ENCODE results near the gene PYDC1. TPM values are rescaled to one million over a fixed set of nuclear protein-coding genes. Genes with fewer than 3 reads are reported as not detected.

Gene PYDC1
- total RNA-seq, 6 experiments from 2014 or later, result not detected

- Histone ChIP-seq H3K27me3 (no peaks in the 10 kb centered on the region), H3K36me3 (no peaks in the 10 kb centered on the region), H3K4me1 (no peaks in the 10 kb centered on the region), H3K27ac (no peak overlapping the region), H3K9me3 (no peaks in the 10 kb centered on the region), H3K4me3 (no peak overlapping the region)
- ATAC-seq (peak in 1 of 4 donors; percentile 31), DNase-seq (no peak)
- intact Hi-C loops (cut with DNase I), result loop anchor here in 1 of 2 donors (10.0 kb wide), 1 partner anchor 130 kb away; the partner anchor contains the start of gene ITGAX
- 91% methylated on average over 8 of the region's 80 CpGs for WGBS (ENCODE audit: insufficient coverage, low coverage, low lambda C conversion rate, missing lambda C conversion rate)
- TF ChIP-seq CTCF (IDR thresholded peaks at IDR 0.05), result no peak
- no peak for TF ChIP-seq POLR2A (IDR thresholded peaks at IDR 0.05)
These were observed 7.4 kb upstream of the PYDC1 start for GRCh38 chr16:31224092-31224955.

- Histone ChIP-seq H3K9me3 (no peaks in the 10 kb centered on the region), H3K4me3 (no peak overlapping the region), H3K27me3 (no peaks in the 10 kb centered on the region), H3K4me1 (no peaks in the 10 kb centered on the region), H3K27ac (no peak overlapping the region), H3K36me3 (no peaks in the 10 kb centered on the region)
- ATAC-seq, result no peak
- no peak for DNase-seq
- 100% methylated on average over 1 of the region's 5 CpGs for WGBS (ENCODE audit: insufficient coverage, low coverage, low lambda C conversion rate, missing lambda C conversion rate)
- intact Hi-C loops (cut with DNase I), result loop anchor here in 1 of 2 donors (10.0 kb wide), 1 partner anchor 132 kb away; the partner anchor contains the start of gene ITGAX
- TF ChIP-seq POLR2A (IDR thresholded peaks at IDR 0.05) (no peak), CTCF (IDR thresholded peaks at IDR 0.05) (no peak)
These were observed 6.1 kb upstream of the PYDC1 start for GRCh38 chr16:31223044-31223443.

GRCh38 chr16:31221357-31222160 is 4.6 kb upstream of the PYDC1 start:
- intact Hi-C loops (cut with DNase I), result loop anchor here in 1 of 2 donors (10.0 kb wide), 1 partner anchor 133 kb away; the partner anchor contains the start of gene ITGAX
- Histone ChIP-seq H3K9me3 (no peaks in the 10 kb centered on the region), H3K36me3 (no peaks in the 10 kb centered on the region), H3K27me3 (no peaks in the 10 kb centered on the region), H3K27ac (no peak overlapping the region), H3K4me1 (peaks cover 0 to under 1% (median 0%) of the 10 kb centered on the region in 4 donors), H3K4me3 (no peak overlapping the region)
- 58% methylated on average over 10 of the region's 12 CpGs for WGBS (ENCODE audit: insufficient coverage, low coverage, low lambda C conversion rate, missing lambda C conversion rate)
- ATAC-seq, result no peak
- DNase-seq, result no peak
- TF ChIP-seq POLR2A (IDR thresholded peaks at IDR 0.05), result no peak
- TF ChIP-seq CTCF (IDR thresholded peaks at IDR 0.05), result no peak

- DNase-seq (no peak), ATAC-seq (no peak)
- TF ChIP-seq POLR2A (IDR thresholded peaks at IDR 0.05) (no peak), CTCF (IDR thresholded peaks at IDR 0.05) (no peak)
- intact Hi-C loops (cut with DNase I), result no loop called here
- H3K27me3 ChIP-seq, result no peaks in the 10 kb centered on the region
- no peaks in the 10 kb centered on the region for H3K9me3 ChIP-seq
- no peak overlapping the region for H3K27ac ChIP-seq
- peaks cover 0 to 20% (median 0%) of the 10 kb centered on the region in 4 donors for H3K4me1 ChIP-seq
- H3K36me3 ChIP-seq, result no peaks in the 10 kb centered on the region
- 33% methylated on average over 1 of the region's 15 CpGs for WGBS (ENCODE audit: insufficient coverage, low coverage, low lambda C conversion rate, missing lambda C conversion rate)
- H3K4me3 ChIP-seq, result no peak overlapping the region
These were observed 2.3 kb upstream of the PYDC1 start for GRCh38 chr16:31219154-31219741.
